HuH-7 (cell line): ENCODE results near the gene SORBS1.

Experiments
- DNase-seq: peaks from one replicate; pipeline ENCODE4 v3.0.0; 2011; ENCODE audit warnings: low spot score

Gene SORBS1

DNA sequence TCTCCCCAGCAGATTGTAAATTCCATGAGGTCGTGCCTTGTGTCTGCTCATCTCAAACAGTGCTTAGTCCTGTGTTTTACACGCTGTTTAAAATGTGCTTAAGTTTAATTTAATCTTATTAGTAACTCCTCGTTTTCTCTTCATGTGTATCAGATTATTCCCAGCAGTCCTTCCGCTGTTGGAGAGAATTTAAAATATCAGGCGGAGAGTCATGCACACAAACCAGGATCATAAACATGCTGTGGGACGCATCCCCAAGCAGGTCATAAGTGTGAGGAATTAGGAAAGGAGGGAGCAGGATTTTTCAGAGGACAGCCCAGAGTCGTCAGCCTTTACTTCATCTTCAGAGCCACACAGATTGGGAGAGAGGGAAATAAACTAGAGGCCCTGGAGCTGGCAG lies 4.2 kb upstream of the SORBS1 start:
- DNase-seq, result no peak

DNA sequence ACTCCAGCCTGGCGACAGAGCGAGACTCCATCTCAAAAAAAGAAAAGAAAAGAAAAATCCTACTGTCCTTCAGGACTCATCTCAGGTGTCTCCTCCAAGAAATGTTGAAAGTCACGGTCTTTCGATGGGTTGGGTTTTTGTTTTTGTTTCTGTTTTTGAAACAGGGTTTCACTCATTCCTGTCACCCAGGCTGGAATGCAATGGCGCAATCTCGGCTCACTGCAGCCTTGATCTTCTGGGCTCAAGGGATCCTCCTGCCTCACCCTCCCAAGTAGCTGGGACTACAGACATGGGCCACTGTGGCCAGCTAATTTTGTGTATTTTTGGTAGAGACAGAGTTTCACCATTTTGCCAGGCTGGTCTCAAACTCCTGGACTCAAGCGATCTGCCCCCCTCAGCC lies 3.1 kb upstream of the SORBS1 start:
- no peak for DNase-seq

DNA sequence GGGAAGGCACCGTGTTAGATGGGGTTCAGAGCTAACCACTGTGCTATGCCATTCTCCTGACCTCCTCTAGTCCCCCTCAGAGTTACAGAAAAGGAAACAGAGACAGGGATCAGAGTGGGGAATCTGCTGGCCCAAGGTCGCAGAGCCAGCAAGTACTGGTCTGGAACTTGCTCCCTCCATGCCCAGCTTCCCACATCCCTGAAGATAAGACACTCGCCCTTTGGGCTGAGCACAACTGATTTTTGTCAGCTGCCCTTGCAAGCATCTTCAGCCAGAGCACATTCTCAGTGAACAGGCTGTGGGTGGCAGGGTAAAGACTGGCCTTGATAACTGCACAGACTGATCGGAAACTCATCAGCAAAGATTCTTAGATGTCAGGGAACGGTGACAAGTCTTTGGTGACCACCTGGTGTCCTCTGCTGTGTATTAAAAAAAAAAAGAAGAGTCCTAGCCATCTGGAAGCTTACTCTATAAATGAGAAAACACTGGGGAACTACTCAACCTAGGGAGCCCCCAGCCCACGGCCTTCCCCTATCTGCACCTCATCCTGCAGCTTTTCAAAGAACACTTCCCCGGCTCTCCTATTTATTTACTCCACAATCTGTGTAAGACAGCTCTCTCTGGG lies 1.3 kb upstream of the SORBS1 start:
- DNase-seq, result peak; percentile 41

GRCh38 chr10:95561864-95562177 lies 650 bp upstream of the SORBS1 start:
- no peak for DNase-seq

DNA sequence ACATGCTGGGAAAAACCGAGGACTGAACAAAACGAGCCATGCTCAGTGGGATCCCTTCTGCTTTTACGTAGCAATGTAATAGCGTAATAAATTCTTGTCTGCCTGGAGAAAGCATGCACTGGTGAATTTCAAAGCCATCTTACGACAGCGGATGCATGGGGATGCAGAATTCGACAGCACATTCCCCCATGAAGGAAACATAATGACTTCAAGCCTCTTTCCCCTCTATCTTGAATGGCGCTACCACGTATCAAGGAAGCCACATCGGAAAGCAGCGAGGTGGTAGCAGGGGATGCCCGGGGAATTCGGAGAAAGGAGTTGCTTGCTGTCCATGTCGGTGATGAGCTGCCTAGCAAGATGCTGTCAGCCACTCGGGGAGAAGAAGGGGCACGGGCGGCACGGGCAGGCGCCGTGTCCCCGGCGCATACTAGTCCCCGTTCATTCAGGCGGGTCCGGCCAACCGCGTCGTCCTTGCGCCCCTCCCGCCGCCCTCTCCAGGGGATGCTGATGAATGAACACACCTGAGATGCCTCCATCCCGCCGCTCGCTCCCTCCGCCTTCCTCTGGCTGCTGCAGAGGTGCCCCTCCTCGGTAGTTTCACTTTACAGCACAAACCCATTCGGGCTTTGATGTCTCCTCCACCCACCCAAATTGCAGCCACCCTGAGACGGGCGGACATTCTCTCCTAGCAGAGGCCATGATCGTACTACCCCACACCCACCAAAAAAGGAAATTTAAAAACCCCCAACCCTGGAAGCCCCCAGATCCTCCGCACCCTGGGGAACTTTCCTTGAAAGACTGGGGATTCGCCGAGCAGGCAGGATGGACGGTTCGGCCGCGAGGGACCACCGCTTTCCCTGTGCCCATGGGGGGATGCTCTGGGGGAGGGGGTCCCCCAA lies 644 bp downstream of the SORBS1 start:
- peak; percentile 56 for DNase-seq

GRCh38 chr10:95559896-95560277 lies 1.3 kb downstream of the SORBS1 start:
- DNase-seq, result no peak

- no peak for DNase-seq
Observed at GRCh38 chr10:95559471-95559870, 1.7 kb downstream of the SORBS1 start.

- no peak for DNase-seq
Observed at GRCh38 chr10:95558593-95559320, 2.4 kb downstream of the SORBS1 start.

GRCh38 chr10:95556994-95557767 lies 4.0 kb downstream of the SORBS1 start:
- DNase-seq, result no peak

DNA sequence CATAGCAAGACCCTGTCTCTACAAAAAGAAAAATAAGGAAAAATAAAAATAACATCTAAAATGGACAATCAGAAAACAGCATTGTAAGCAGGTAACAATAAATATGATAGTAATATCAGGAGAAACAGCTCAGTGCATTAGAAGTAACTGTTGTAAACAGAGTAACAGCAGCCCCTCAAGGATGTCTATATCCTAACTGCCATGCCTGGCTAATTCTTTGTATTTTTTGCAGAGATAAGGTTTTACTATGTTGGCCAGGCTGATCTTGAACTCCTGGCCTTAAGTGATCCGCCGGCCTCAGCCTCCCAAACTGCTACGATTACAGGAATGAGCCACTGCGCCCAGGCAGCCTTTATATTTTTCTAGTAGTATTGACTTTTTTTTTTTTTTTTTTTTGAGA lies 7.5 kb downstream of the SORBS1 start:
- DNase-seq, result no peak

- peak; percentile 53 for DNase-seq
Observed at GRCh38 chr10:95552679-95553342, 8.4 kb downstream of the SORBS1 start.

- DNase-seq, result no peak
Observed at GRCh38 chr10:95550073-95550672, 11.0 kb downstream of the SORBS1 start.

- no peak for DNase-seq
Observed at GRCh38 chr10:95547791-95548435, 13.3 kb downstream of the SORBS1 start.

GRCh38 chr10:95547197-95547596 lies 14.0 kb downstream of the SORBS1 start:
- no peak for DNase-seq

DNA sequence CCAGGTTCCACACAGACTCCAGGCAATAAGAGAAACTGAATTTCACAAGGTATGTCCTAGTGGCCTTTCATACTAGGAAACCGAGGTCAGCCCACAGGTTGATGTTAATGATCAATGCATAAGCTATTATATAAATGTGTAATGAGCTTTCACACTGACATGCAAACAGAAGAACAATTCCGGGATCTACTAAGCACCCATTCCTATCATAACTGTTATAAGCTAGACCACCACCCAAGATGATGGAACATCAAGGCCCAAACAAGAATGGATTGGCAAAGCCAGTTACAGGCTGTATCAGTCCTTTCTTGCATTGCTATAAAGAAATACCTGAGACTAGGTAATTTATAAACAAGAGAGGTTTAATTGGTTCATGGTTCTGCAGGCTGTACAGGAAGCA lies 15.2 kb downstream of the SORBS1 start:
- no peak for DNase-seq

DNA sequence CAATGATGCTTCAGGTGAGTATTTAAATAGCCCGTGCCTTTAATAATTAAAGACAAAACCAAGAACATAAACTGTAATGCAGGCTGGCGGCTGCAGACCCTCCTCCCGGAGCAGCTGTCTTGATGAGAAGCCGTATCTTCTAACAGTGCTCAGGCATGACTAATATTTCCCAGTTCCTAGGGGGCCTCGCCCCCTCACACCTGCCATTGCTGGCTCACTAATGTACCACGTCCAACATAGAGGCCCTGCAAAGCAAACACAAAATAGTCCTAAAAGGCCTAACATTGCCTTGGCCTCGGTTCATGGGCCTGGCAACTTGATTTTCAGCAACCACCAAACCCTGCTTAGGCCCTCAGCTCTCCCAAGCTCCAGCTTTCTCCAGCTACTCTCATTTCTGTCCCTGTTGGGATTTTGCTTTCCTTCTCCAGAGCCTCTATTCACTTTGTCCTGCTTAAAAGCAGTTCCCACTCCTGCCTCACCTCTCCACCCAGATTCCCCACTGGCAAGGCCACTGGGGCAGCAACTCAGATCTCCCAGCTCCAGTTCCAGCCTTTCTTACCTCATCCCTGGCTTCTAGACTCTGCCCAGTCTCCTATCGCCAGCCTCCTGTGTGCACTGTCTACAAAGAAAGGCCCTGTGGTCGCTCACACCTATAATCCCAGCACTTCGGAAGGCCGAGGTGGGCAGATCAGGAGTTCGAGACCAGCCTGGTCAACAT lies 16.2 kb downstream of the SORBS1 start:
- DNase-seq, result no peak

DNA sequence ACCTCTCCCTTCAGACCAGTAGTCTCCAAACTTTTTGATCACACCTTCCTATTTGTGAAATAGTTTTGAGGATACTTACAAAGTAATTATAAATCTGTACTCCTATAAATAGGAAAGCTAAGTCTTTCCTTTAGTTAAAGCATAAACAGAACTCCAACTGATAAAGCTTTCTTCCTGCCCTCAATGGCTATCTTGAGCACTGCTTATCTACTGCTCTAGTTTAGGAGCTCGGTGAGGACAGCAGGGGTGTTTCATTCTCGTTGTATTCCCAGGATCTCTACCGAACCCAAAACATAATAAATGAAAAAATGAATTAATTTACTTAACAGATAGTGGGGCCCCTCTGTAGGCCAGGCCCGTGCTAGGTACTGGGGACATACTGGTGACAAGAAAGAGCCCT lies 17.7 kb downstream of the SORBS1 start:
- no peak for DNase-seq

DNA sequence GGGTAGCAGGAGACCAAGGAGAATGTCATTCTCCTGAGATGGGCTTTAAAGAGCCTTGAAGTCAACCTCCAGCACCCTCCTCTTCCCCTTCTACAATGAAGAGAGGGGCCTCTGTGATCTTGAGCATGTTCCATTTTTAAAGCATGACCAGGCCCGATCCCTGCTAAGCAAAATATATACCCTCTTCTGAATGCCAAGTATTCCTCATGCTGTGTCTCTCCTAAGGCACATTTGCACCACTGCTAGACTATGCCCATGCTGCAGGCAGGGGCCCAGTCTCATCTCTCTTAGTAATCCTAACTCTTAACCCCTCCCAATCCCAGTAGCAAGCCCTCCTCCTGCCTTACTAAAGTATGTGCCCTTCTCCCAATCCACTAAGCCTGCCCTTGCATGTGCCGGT lies 18.4 kb downstream of the SORBS1 start:
- DNase-seq, result no peak

GRCh38 chr10:95542330-95542729 lies 18.8 kb downstream of the SORBS1 start:
- DNase-seq, result no peak

DNA sequence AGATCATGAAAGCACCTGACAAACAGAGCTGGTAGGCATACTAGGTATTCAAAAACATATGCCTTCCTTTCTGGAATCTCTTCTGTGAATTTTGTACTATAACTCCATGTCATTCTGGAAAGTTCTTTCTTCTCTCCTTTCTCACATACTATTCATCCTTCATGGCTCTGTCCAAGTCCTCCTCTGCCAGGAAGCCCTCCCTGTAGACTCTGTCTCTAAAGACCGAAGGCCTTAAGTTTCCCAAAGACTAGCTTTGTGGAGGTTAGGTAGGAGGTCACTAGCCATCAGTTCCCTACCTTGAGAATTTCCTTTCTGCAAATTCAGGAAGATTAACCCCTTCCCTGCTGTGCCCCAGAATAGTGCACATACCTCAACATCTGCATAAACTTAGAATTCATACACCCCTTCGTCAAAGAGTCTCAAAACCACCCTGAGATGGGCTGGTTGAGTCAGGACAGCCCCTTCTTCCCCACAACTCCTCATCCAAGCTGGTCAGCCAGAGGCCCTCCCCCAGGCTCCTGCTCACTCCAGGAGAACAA lies 20.6 kb downstream of the SORBS1 start:
- no peak for DNase-seq
